RWPE2 (cell line): ENCODE measurements around the gene IL9.

ENCODE experiments used
- ATAC-seq: fragments of 200-7000 bp; cut with Tn5 transposase; 3 replicates; pipeline ENCODE4 v1.9.1; 2021; ENCODE audit warnings: low read depth
- DNase-seq: peaks from one replicate; pipeline ENCODE4 v3.0.0-alpha.2; 2020; ENCODE audit warnings: low spot score
- H3K27ac ChIP-seq: fragments of 450-650 bp; 2 replicates; pipeline ENCODE4 v1.5.1; 2017; ENCODE audit warnings: mild to moderate bottlenecking; ENCODE audit not compliant: poor library complexity, severe bottlenecking
- H3K27me3 ChIP-seq: fragments of 250-450 bp; sonication (Bioruptor Pico); 2 replicates; pipeline ENCODE4 v1.5.1; 2021; ENCODE audit warnings: mild to moderate bottlenecking, moderate library complexity; ENCODE audit not compliant: insufficient read depth, poor library complexity, severe bottlenecking
- H3K36me3 ChIP-seq: fragments of 250-450 bp; sonication (Bioruptor Pico); 2 replicates; pipeline ENCODE4 v1.5.1; 2020; ENCODE audit warnings: low read depth, mild to moderate bottlenecking, moderate library complexity
- H3K4me1 ChIP-seq: fragments of 250-450 bp; sonication (Bioruptor Pico); 2 replicates; pipeline ENCODE4 v1.5.1; 2021; ENCODE audit warnings: mild to moderate bottlenecking, moderate library complexity; ENCODE audit not compliant: insufficient read depth, poor library complexity, severe bottlenecking
- H3K4me3 ChIP-seq: fragments of 250-450 bp; sonication (Bioruptor Pico); 2 replicates; pipeline ENCODE4 v1.5.1; 2021; ENCODE audit warnings: mild to moderate bottlenecking, moderate library complexity; ENCODE audit not compliant: severe bottlenecking
- H3K9me3 ChIP-seq: fragments of 250-450 bp; sonication (Bioruptor Pico); 2 replicates; pipeline ENCODE4 v1.5.1; 2021; ENCODE audit warnings: mild to moderate bottlenecking, moderate library complexity; ENCODE audit not compliant: severe bottlenecking
- TF ChIP-seq, protein P1 (sequence below): fragments of 450-650 bp; IDR thresholded peaks from one replicate; pipeline ENCODE4 v1.5.1; 2017; ENCODE audit warnings: mild to moderate bottlenecking, moderate library complexity; ENCODE audit not compliant: poor library complexity, severe bottlenecking

Gene IL9

GRCh38 chr5:135879591-135879990, 16.1 kb downstream of the IL9 start:
- no peak overlapping the region for H3K4me3 ChIP-seq
- peaks cover 8% of the 10 kb centered on the region for H3K27me3 ChIP-seq
- H3K36me3 ChIP-seq: no peaks in the 10 kb centered on the region
- DNase-seq: no peak
- no peaks in the 10 kb centered on the region for H3K4me1 ChIP-seq
- no peaks in the 10 kb centered on the region for H3K9me3 ChIP-seq
- no peak for ATAC-seq
- H3K27ac ChIP-seq: no peak overlapping the region
- TF ChIP-seq, protein P1, sequence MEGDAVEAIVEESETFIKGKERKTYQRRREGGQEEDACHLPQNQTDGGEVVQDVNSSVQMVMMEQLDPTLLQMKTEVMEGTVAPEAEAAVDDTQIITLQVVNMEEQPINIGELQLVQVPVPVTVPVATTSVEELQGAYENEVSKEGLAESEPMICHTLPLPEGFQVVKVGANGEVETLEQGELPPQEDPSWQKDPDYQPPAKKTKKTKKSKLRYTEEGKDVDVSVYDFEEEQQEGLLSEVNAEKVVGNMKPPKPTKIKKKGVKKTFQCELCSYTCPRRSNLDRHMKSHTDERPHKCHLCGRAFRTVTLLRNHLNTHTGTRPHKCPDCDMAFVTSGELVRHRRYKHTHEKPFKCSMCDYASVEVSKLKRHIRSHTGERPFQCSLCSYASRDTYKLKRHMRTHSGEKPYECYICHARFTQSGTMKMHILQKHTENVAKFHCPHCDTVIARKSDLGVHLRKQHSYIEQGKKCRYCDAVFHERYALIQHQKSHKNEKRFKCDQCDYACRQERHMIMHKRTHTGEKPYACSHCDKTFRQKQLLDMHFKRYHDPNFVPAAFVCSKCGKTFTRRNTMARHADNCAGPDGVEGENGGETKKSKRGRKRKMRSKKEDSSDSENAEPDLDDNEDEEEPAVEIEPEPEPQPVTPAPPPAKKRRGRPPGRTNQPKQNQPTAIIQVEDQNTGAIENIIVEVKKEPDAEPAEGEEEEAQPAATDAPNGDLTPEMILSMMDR: no peak

DNA sequence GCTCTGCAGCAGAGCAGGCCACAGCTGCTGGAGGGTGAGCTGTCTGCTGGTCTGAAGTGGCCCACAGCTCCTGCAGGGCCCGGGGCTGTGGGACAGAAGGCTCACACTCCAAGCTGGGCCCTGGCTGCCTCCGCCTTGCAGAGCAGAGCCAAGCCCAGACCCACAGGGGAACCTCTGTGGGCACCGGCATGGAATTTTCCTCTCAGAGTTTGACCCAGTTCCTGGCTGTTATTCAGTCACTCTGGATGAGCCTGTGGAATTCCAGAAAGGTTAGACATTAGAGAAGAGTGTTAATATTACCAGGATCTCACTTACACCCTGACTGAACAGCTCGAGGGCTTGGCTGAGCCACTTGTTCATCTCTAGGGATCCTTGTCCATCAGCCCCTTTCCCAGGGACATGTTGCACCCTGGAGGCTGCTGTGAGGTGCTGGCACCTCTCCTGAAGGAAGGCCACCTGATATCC, 17.5 kb downstream of the IL9 start:
- TF ChIP-seq, protein P1: no peak
- Histone ChIP-seq H3K27ac (no peak overlapping the region), H3K36me3 (no peaks in the 10 kb centered on the region), H3K27me3 (peaks cover 8% of the 10 kb centered on the region), H3K9me3 (no peaks in the 10 kb centered on the region), H3K4me1 (no peaks in the 10 kb centered on the region), H3K4me3 (no peak overlapping the region)
- ATAC-seq: peak; percentile 28; the same call in 1 of the 3 replicates
- DNase-seq: no peak

DNA sequence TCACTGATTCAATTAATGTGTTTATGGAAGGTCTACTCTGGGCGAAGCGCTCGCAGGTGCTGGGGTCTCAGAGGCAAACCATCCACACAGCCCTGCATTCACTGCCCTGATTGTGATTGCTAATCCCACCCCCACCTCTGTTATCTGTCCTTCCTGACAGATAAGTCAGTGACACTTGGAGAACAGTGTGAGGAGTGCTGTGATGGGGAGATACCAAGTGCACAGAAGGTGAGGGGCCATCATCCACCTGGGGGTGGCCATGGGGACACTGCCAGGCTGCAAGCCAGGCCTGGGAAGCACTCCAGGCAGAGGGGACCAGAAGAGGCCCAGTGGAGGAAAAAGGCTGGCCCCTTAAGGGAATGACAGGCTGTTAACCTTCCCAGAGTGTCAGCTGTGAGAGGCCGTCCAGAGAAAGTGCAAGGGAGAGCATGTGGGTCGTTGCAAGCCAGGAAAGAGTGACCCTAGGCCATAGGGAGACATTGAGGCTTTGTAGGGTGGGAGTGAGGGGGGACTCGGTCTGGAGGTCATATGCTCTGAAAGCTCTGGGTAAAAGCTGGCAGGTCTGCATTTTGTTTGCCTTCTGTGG, 18.0 kb downstream of the IL9 start:
- Histone ChIP-seq H3K36me3 (no peaks in the 10 kb centered on the region), H3K27me3 (peaks cover 8% of the 10 kb centered on the region), H3K4me3 (no peak overlapping the region), H3K27ac (no peak overlapping the region), H3K4me1 (no peaks in the 10 kb centered on the region), H3K9me3 (no peaks in the 10 kb centered on the region)
- ATAC-seq: no peak
- TF ChIP-seq, protein P1: no peak
- no peak for DNase-seq

GRCh38 chr5:135876146-135876545, 19.5 kb downstream of the IL9 start:
- Histone ChIP-seq H3K27ac (no peak overlapping the region), H3K27me3 (peaks cover under 1% of the 10 kb centered on the region), H3K36me3 (no peaks in the 10 kb centered on the region), H3K4me3 (no peak overlapping the region), H3K4me1 (no peaks in the 10 kb centered on the region), H3K9me3 (no peaks in the 10 kb centered on the region)
- no peak for DNase-seq
- ATAC-seq: no peak
- TF ChIP-seq, protein P1: no peak

DNA sequence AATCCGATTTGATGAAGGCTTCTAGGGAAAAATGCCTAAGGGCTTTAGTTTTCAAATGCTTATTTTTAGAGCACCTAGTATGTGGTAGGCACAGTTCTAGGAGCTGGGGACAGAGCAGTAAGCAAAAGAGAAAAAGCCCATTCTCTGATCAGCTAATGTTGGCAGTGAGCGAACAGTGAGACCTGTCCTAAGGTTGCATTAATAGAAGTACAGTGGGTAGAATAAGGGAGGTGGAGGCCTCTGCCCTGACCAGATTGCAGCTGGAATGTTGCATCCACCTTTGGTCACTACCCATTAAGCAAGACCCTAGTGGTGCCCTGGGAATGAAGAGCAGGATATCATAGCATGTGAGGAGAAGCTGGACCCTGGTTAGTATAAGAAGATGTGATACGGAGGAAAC, 20.1 kb downstream of the IL9 start:
- no peaks in the 10 kb centered on the region for H3K4me1 ChIP-seq
- DNase-seq: no peak
- ATAC-seq: no peak
- no peaks in the 10 kb centered on the region for H3K27me3 ChIP-seq
- H3K4me3 ChIP-seq: no peak overlapping the region
- TF ChIP-seq, protein P1: no peak
- no peak overlapping the region for H3K27ac ChIP-seq
- H3K9me3 ChIP-seq: no peaks in the 10 kb centered on the region
- H3K36me3 ChIP-seq: no peaks in the 10 kb centered on the region
